GM10266 (cell line): ENCODE measurements around the gene MBNL2.

Source experiments
- DNase-seq: peaks from one replicate; pipeline ENCODE4 v3.0.0; 2012; ENCODE audit errors: extremely low spot score
- CTCF ChIP-seq: IDR thresholded peaks from 2 replicates; pipeline ENCODE4 v1.5.1; 2012; ENCODE audit warnings: mild to moderate bottlenecking, low read depth; ENCODE audit not compliant: control insufficient read depth, insufficient read depth; ENCODE audit errors: missing control alignments

The MBNL2 gene

GRCh38 chr13:97246596-97247158 lies 24.5 kb downstream of the MBNL2 start:
- no peak for DNase-seq

GRCh38 chr13:97248243-97248642 lies 26.1 kb downstream of the MBNL2 start:
- DNase-seq, result no peak
- no peak for TF ChIP-seq CTCF

More at GRCh38 chr13:97246596-97247158, 24.5 kb downstream of the MBNL2 start:
- no peak for TF ChIP-seq CTCF

GRCh38 chr13:97249093-97249795 lies 27.1 kb downstream of the MBNL2 start:
- TF ChIP-seq CTCF, result no peak
- no peak for DNase-seq

- TF ChIP-seq CTCF, result no peak
- DNase-seq, result no peak
These were observed 27.8 kb downstream of the MBNL2 start for GRCh38 chr13:97249796-97250495.

- no peak for DNase-seq
- no peak for TF ChIP-seq CTCF
These were observed 28.4 kb downstream of the MBNL2 start for GRCh38 chr13:97250560-97250959.

GRCh38 chr13:97252735-97253134 lies 30.6 kb downstream of the MBNL2 start:
- DNase-seq, result no peak
- no peak for TF ChIP-seq CTCF
